ENCODE measurements around the gene PIP. TPM values are rescaled to one million over a fixed set of nuclear protein-coding genes. Genes with fewer than 3 reads are reported as not detected.
"Not testable (repeated sequence)": the region's sequence is repeated elsewhere in the genome, so short reads cannot be mapped to it uniquely, and the experiment has no call there.

The PIP gene
- total RNA-seq, 2 experiments from 2014 or later = not detected

GRCh38 chr7:143177374-143178119 lies 45.7 kb downstream of the PIP start:
- CTCF ChIA-PET = no interaction called here
- H3K4me3 ChIP-seq (ENCODE audit: low read length) = no peak overlapping the region
- no peak for DNase-seq
- intact Hi-C loops (cut with DNase I, micrococcal nuclease) = no loop called here
- Mint-ChIP-seq H3K4me3 (no peak overlapping the region), H3K9me3 (peaks cover 7% of the 10 kb centered on the region), H3K36me3 (ENCODE audit: low read depth) (no peaks in the 10 kb centered on the region), H3K4me1 (ENCODE audit: low read depth) (no peaks in the 10 kb centered on the region), H3K27me3 (peaks cover 7% of the 10 kb centered on the region), H3K27ac (no peak overlapping the region)
- TF ChIP-seq, protein P1, sequence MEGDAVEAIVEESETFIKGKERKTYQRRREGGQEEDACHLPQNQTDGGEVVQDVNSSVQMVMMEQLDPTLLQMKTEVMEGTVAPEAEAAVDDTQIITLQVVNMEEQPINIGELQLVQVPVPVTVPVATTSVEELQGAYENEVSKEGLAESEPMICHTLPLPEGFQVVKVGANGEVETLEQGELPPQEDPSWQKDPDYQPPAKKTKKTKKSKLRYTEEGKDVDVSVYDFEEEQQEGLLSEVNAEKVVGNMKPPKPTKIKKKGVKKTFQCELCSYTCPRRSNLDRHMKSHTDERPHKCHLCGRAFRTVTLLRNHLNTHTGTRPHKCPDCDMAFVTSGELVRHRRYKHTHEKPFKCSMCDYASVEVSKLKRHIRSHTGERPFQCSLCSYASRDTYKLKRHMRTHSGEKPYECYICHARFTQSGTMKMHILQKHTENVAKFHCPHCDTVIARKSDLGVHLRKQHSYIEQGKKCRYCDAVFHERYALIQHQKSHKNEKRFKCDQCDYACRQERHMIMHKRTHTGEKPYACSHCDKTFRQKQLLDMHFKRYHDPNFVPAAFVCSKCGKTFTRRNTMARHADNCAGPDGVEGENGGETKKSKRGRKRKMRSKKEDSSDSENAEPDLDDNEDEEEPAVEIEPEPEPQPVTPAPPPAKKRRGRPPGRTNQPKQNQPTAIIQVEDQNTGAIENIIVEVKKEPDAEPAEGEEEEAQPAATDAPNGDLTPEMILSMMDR (IDR thresholded peaks at IDR 0.05) = no peak
- H3K4me1 ChIP-seq (ENCODE audit: insufficient read depth, low read length) = no peaks in the 10 kb centered on the region
- no peak overlapping the region for H3K27ac ChIP-seq (ENCODE audit: low read depth in 1 of 2, low read length in 2 of 2)
- ATAC-seq (ENCODE audit: poor library complexity) = no peak
- POLR2A ChIA-PET = no interaction called here
- peaks cover 7 to 8% of the 10 kb centered on the region in 2 experiments for H3K9me3 ChIP-seq (ENCODE audit: control insufficient read depth in 1 of 2, insufficient read depth in 1 of 2, low read length in 2 of 2)
- peaks cover 0 to 2% of the 10 kb centered on the region in 2 experiments for H3K27me3 ChIP-seq (ENCODE audit: control insufficient read depth in 1 of 2, insufficient read depth in 2 of 2, low read length in 2 of 2)
- H3K36me3 ChIP-seq (ENCODE audit: insufficient read depth, low read length) = no peaks in the 10 kb centered on the region

GRCh38 chr7:143180771-143181170 lies 48.9 kb downstream of the PIP start:
- H3K9me3 Mint-ChIP-seq = not testable (repeated sequence)

GRCh38 chr7:143181349-143181748 lies 49.5 kb downstream of the PIP start:
- ChIA-PET CTCF (no interaction called here), POLR2A (no interaction called here)
- Histone ChIP-seq H3K4me3 (ENCODE audit: low read length) (no peak overlapping the region), H3K27me3 (ENCODE audit: control insufficient read depth in 1 of 2, insufficient read depth in 2 of 2, low read length in 2 of 2) (peaks cover 6 to 15% of the 10 kb centered on the region in 2 experiments), H3K9me3 (ENCODE audit: control insufficient read depth in 1 of 2, insufficient read depth in 1 of 2, low read length in 2 of 2) (peaks cover 4 to 8% of the 10 kb centered on the region in 2 experiments), H3K4me1 (ENCODE audit: insufficient read depth, low read length) (no peaks in the 10 kb centered on the region), H3K36me3 (ENCODE audit: insufficient read depth, low read length) (no peaks in the 10 kb centered on the region), H3K27ac (ENCODE audit: low read depth in 1 of 2, low read length in 2 of 2) (no peak overlapping the region)
- intact Hi-C loops (cut with DNase I, micrococcal nuclease) = no loop called here
- H3K36me3 Mint-ChIP-seq (ENCODE audit: low read depth) = no peaks in the 10 kb centered on the region
- H3K4me3 Mint-ChIP-seq = no peak overlapping the region
- no peaks in the 10 kb centered on the region for H3K4me1 Mint-ChIP-seq (ENCODE audit: low read depth)
- DNase-seq (no peak), ATAC-seq (ENCODE audit: poor library complexity) (no peak)
- peaks cover 29% of the 10 kb centered on the region for H3K27me3 Mint-ChIP-seq
- peaks cover 7% of the 10 kb centered on the region for H3K9me3 Mint-ChIP-seq
- H3K27ac Mint-ChIP-seq = no peak overlapping the region
- TF ChIP-seq, protein P1 (IDR thresholded peaks at IDR 0.05) = no peak

More at GRCh38 chr7:143180771-143181170, 48.9 kb downstream of the PIP start:
- H3K36me3 Mint-ChIP-seq (ENCODE audit: low read depth); POLR2A ChIA-PET; H3K36me3 ChIP-seq (ENCODE audit: insufficient read depth, low read length); H3K4me1 Mint-ChIP-seq (ENCODE audit: low read depth); H3K27ac ChIP-seq (ENCODE audit: low read depth in 1 of 2, low read length in 2 of 2); intact Hi-C loops (cut with DNase I, micrococcal nuclease); H3K4me3 ChIP-seq (ENCODE audit: low read length); DNase-seq; ATAC-seq (ENCODE audit: poor library complexity); H3K4me3 Mint-ChIP-seq; CTCF ChIA-PET; H3K4me1 ChIP-seq (ENCODE audit: insufficient read depth, low read length); H3K27ac Mint-ChIP-seq; H3K9me3 ChIP-seq (ENCODE audit: control insufficient read depth in 1 of 2, insufficient read depth in 1 of 2, low read length in 2 of 2): not testable (repeated sequence)
- peaks cover 6 to 15% of the 10 kb centered on the region in 2 experiments for H3K27me3 ChIP-seq (ENCODE audit: control insufficient read depth in 1 of 2, insufficient read depth in 2 of 2, low read length in 2 of 2)
- H3K27me3 Mint-ChIP-seq = peaks cover 25% of the 10 kb centered on the region

DNA sequence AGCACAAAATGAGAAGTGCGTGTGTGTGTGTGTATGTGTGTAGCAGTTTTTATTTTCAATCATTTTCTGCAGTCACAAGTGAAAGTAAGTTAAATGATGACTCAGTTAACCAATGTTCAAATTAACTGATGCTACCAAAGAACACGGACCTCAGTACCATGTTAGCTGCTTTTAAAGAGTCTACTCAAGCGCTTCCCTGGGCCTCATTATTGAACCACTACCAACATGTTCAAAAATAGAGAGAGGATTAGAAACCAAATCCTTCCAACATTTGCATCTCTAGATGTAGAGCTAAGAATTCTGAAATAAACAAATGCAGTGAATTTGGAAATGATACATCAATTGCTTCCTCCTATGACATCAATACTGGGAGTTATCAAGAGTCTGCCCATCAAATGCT lies 51.1 kb downstream of the PIP start, which contains the start of gene TAS2R39:
Gene TAS2R39 (plus strand): TSS at position 396 of the 400 bp plus-strand sequence. CDS start 0 bp downstream, at position 396.
- intact Hi-C loops (cut with DNase I, micrococcal nuclease) = no loop called here
- H3K27ac Mint-ChIP-seq = no peak within 1 kb of the TSS
- TF ChIP-seq, protein P1 (IDR thresholded peaks at IDR 0.05) = no peak
- Histone ChIP-seq H3K36me3 (ENCODE audit: insufficient read depth, low read length) (no peaks in the 10 kb centered on the region), H3K4me3 (ENCODE audit: low read length) (no peak within 1 kb of the TSS), H3K9me3 (ENCODE audit: control insufficient read depth in 1 of 2, insufficient read depth in 1 of 2, low read length in 2 of 2) (peaks cover 0 to 3% of the 10 kb centered on the region in 2 experiments), H3K27ac (ENCODE audit: low read depth in 1 of 2, low read length in 2 of 2) (no peak within 1 kb of the TSS), H3K4me1 (ENCODE audit: insufficient read depth, low read length) (no peaks in the 10 kb centered on the region), H3K27me3 (ENCODE audit: control insufficient read depth in 1 of 2, insufficient read depth in 2 of 2, low read length in 2 of 2) (peaks cover 6 to 15% of the 10 kb centered on the region in 2 experiments)
- CTCF ChIA-PET = no interaction called here
- ATAC-seq (ENCODE audit: poor library complexity) (no peak), DNase-seq (no peak)
- H3K36me3 Mint-ChIP-seq (ENCODE audit: low read depth) = no peaks in the 10 kb centered on the region
- POLR2A ChIA-PET = no interaction called here
- H3K4me1 Mint-ChIP-seq (ENCODE audit: low read depth) = no peaks in the 10 kb centered on the region
- peaks cover 29% of the 10 kb centered on the region for H3K27me3 Mint-ChIP-seq
- H3K4me3 Mint-ChIP-seq = no peak within 1 kb of the TSS
- H3K9me3 Mint-ChIP-seq = peaks cover 3% of the 10 kb centered on the region

All from CD4-positive, alpha-beta T cell (primary cell).